GM12878 (cell line): ENCODE data around the gene ANXA4. TPM values are rescaled to one million over a fixed set of nuclear protein-coding genes. Genes with fewer than 3 reads are reported as not detected.

ENCODE experiments used
- ATF3 ChIP-seq: IDR thresholded peaks from 2 replicates; pipeline ENCODE4 v1.6.1; 2011; ENCODE audit warnings: low read depth, mild to moderate bottlenecking, low read length, moderate library complexity, borderline replicate concordance; ENCODE audit errors: extremely low read depth
- CREM ChIP-seq: IDR thresholded peaks from 2 replicates; pipeline ENCODE4 v1.6.1; 2014; ENCODE audit warnings: antibody characterized with exemption, low read depth
- CTCF ChIP-seq, 3 experiments: IDR thresholded peaks in 2 of 3; conservative IDR thresholded peaks in 1 of 3; 2 replicates each; pipeline ENCODE4 v1.5.1; 2011; ENCODE audit warnings: low read depth in 3 of 3, low read length in 3 of 3, mild to moderate bottlenecking in 3 of 3, control low read depth in 2 of 3, moderate library complexity in 2 of 3, inconsistent platforms in 1 of 3, mixed read lengths in 1 of 3; ENCODE audit not compliant: control insufficient read depth in 2 of 3, insufficient read depth in 1 of 3; ENCODE audit errors: extremely low read depth in 1 of 3
- DPF2 ChIP-seq: fragments of 450-650 bp; IDR thresholded peaks from 2 replicates; pipeline ENCODE4 v1.6.1; 2017; ENCODE audit warnings: mild to moderate bottlenecking
- FOXK2 ChIP-seq: fragments of 450-650 bp; IDR thresholded peaks from 2 replicates; pipeline ENCODE4 v1.6.1; 2017; ENCODE audit warnings: mild to moderate bottlenecking, moderate library complexity
- FOXM1 ChIP-seq: IDR thresholded peaks from 2 replicates; pipeline ENCODE4 v1.6.1; 2012; ENCODE audit warnings: low read depth, mild to moderate bottlenecking, inconsistent platforms, low read length, moderate library complexity
- IRF3 ChIP-seq: fragments of 450-650 bp; IDR thresholded peaks from 2 replicates; pipeline ENCODE4 v1.6.1; 2014; ENCODE audit warnings: mild to moderate bottlenecking
- LARP7 ChIP-seq: fragments of 450-650 bp; IDR thresholded peaks from 2 replicates; pipeline ENCODE4 v1.6.1; 2017; ENCODE audit warnings: mild to moderate bottlenecking
- NFIC ChIP-seq: IDR thresholded peaks from 2 replicates; pipeline ENCODE4 v1.6.1; 2012; ENCODE audit warnings: low read depth, mild to moderate bottlenecking, inconsistent platforms, low read length, moderate library complexity
- NFXL1 ChIP-seq: fragments of 450-650 bp; IDR thresholded peaks from 2 replicates; pipeline ENCODE4 v1.6.1; 2017; ENCODE audit warnings: antibody characterized with exemption, mild to moderate bottlenecking, borderline replicate concordance
- NFYB ChIP-seq: IDR thresholded peaks from 2 replicates; pipeline ENCODE4 v1.6.1; 2011; ENCODE audit warnings: low read depth, mild to moderate bottlenecking, low read length, improper control_type of control experiment, moderate library complexity; ENCODE audit not compliant: insufficient read depth
- NR2C2 ChIP-seq: IDR thresholded peaks from 2 replicates; pipeline ENCODE4 v1.6.1; 2011; ENCODE audit warnings: borderline replicate concordance, low read depth; ENCODE audit not compliant: control insufficient read depth, insufficient read length
- PBX3 ChIP-seq: IDR thresholded peaks from 2 replicates; pipeline ENCODE4 v1.6.1; 2011; ENCODE audit warnings: mild to moderate bottlenecking, low read depth, low read length, moderate library complexity; ENCODE audit not compliant: insufficient replicate concordance
- PRDM15 ChIP-seq: fragments of 450-650 bp; formaldehyde crosslinking; IDR thresholded peaks from 2 replicates; pipeline ENCODE4 v1.4.0; 2020; ENCODE audit warnings: mild to moderate bottlenecking, moderate library complexity
- RB1 ChIP-seq: fragments of 450-650 bp; formaldehyde crosslinking; IDR thresholded peaks from 2 replicates; pipeline ENCODE4 v1.6.1; 2017; ENCODE audit warnings: mild to moderate bottlenecking, borderline replicate concordance
- RELB ChIP-seq: fragments of 450-650 bp; IDR thresholded peaks from 2 replicates; pipeline ENCODE4 v1.6.1; 2017; ENCODE audit warnings: low read depth, mild to moderate bottlenecking, moderate library complexity
- SIN3A ChIP-seq: IDR thresholded peaks from 2 replicates; pipeline ENCODE4 v1.6.1; 2012; ENCODE audit warnings: low read depth, low read length, improper control_type of control experiment
- STAT1 ChIP-seq: fragments of 450-650 bp; conservative IDR thresholded peaks from 2 replicates; pipeline ENCODE4 v1.6.1; 2014; ENCODE audit warnings: antibody characterized with exemption, mild to moderate bottlenecking
- YBX1 ChIP-seq: fragments of 450-650 bp; IDR thresholded peaks from 2 replicates; pipeline ENCODE4 v1.6.1; 2016; ENCODE audit warnings: antibody characterized with exemption
- ZSCAN29 ChIP-seq: fragments of 450-650 bp; IDR thresholded peaks from 2 replicates; pipeline ENCODE4 v1.6.1; 2017; ENCODE audit warnings: mild to moderate bottlenecking, moderate library complexity
- polyA plus RNA-seq, 11 experiments: library from polyadenylated mRNA; depleted of rRNA in 4 of 11; unstranded in 6 of 11; stranded (reverse) in 5 of 11; fragments of >200 nt; fragmentation: Nextera tagmentation in 4 of 11; fragmentation: Illumina TruSeq in 1 of 11; extraction: Ambion mirVana in 4 of 11; extraction: Trizol in 1 of 11; gene quantifications; 1 replicate in 1 of 11; 2 replicates in 10 of 11; pipeline versions ENCODE4 v1.2.1 to v1.2.3, GENCODE V29; 2011 to 2016; ENCODE audit warnings: inconsistent platforms in 2 of 11, missing spikeins in 2 of 11, low read depth in 1 of 11
- total RNA-seq, 4 experiments: library from RNA; depleted of rRNA in 3 of 4; stranded (reverse); fragments of >200 nt in 3 of 4; fragmentation: Illumina TruSeq in 1 of 4; extraction: Trizol in 1 of 4; gene quantifications; 2 replicates each; pipeline versions ENCODE4 v1.2.1 to v1.2.3, GENCODE V29; 2013 to 2021

ANXA4 gene
- total and polyA plus RNA-seq, 10 of the 15 experiments (the other 5 are each of a cell fraction or from before 2014, with no cell fraction given) = 16.3 to 97.2 (median 71.0) TPM

GRCh38 chr2:69829256-69830044, 87.5 kb downstream of the ANXA4 start, which contains the start of gene GMCL1 (continued):
- TF ChIP-seq IRF3 = no peak
- no peak for TF ChIP-seq ZSCAN29
- no peak for TF ChIP-seq NFIC
- peak; percentile 73 for TF ChIP-seq FOXK2
- peak; percentile 94 for TF ChIP-seq RB1
- TF ChIP-seq STAT1 = 0 out of 2 replicates have a peak, but pooled peaks have one; percentile 6
- no peak for TF ChIP-seq CTCF (IDR thresholded peaks at IDR 0.05 in 2 of 3, conservative IDR thresholded peaks at IDR 0.05 in 1 of 3; ENCODE audit: control insufficient read depth in 2 of 3, extremely low read depth in 1 of 3, insufficient read depth in 1 of 3, low read depth in 3 of 3, low read length in 3 of 3)
- peak; percentile 85 for TF ChIP-seq CREM
- TF ChIP-seq NR2C2 = no peak
- no peak for TF ChIP-seq NFXL1
- TF ChIP-seq DPF2 = peak; percentile 67
- TF ChIP-seq NFYB = no peak
- TF ChIP-seq ATF3 = no peak
- TF ChIP-seq YBX1 = no peak
- peak; percentile 87 for TF ChIP-seq SIN3A
- TF ChIP-seq PBX3 = no peak
- TF ChIP-seq LARP7 = peak; percentile 48
- no peak for TF ChIP-seq PRDM15
- peak; percentile 46; the same call in 1 of the 2 replicates for TF ChIP-seq RELB
- TF ChIP-seq FOXM1 = no peak
